ENCODE results near the gene WNT3. TPM values are rescaled to one million over a fixed set of nuclear protein-coding genes. Genes with fewer than 3 reads are reported as not detected.

The WNT3 gene
- total and polyA plus RNA-seq, 4 donors: 0.74 to 2.9 (median 1.4) TPM

GRCh38 chr17:46832945-46833839 is 14.7 kb upstream of the WNT3 start:
- Histone ChIP-seq H3K27me3 (ENCODE audit: control insufficient read depth in 3 of 3, insufficient read depth in 3 of 3, low read length in 2 of 3) (no peaks in the 10 kb centered on the region), H3K9ac (ENCODE audit: insufficient read depth in 1 of 2, low read length in 2 of 2) (no peak overlapping the region), H3K4me1 (ENCODE audit: control insufficient read depth in 5 of 5, insufficient read depth in 5 of 5, low read length in 5 of 5) (peaks cover 0 to 7% (median 0%) of the 10 kb centered on the region in 5 donors), H3K9me3 (ENCODE audit: control insufficient read depth in 4 of 4, insufficient read depth in 3 of 4, low read length in 3 of 4) (no peaks in the 10 kb centered on the region), H3K36me3 (ENCODE audit: control insufficient read depth in 4 of 4, insufficient read depth in 4 of 4, low read length in 4 of 4) (no peaks in the 10 kb centered on the region), H3K4me3 (no peak overlapping the region), H3K27ac (ENCODE audit: low read depth in 1 of 2, low read length in 1 of 2) (no peak overlapping the region)
- no peak for TF ChIP-seq CTCF (IDR thresholded peaks at IDR 0.05; ENCODE audit: control extremely low read depth, extremely low read depth)
- WGBS, 2 donors: 71 to 85% methylated on average over 17 of the region's 17 CpGs
- DNase-seq (peak in 2 of 3 donors; percentile 15 to 39), ATAC-seq (ENCODE audit: insufficient read depth, low FRiP score) (no peak)

GRCh38 chr17:46832331-46832821 is 13.9 kb upstream of the WNT3 start:
- no peak for ATAC-seq (ENCODE audit: insufficient read depth, low FRiP score)
- Histone ChIP-seq H3K9ac (ENCODE audit: insufficient read depth in 1 of 2, low read length in 2 of 2) (no peak overlapping the region), H3K4me1 (ENCODE audit: control insufficient read depth in 5 of 5, insufficient read depth in 5 of 5, low read length in 5 of 5) (peaks cover 0 to 7% (median 0%) of the 10 kb centered on the region in 5 donors), H3K27ac (ENCODE audit: low read depth in 1 of 2, low read length in 1 of 2) (no peak overlapping the region), H3K4me3 (no peak overlapping the region), H3K36me3 (ENCODE audit: control insufficient read depth in 4 of 4, insufficient read depth in 4 of 4, low read length in 4 of 4) (no peaks in the 10 kb centered on the region), H3K9me3 (ENCODE audit: control insufficient read depth in 4 of 4, insufficient read depth in 3 of 4, low read length in 3 of 4) (no peaks in the 10 kb centered on the region), H3K27me3 (ENCODE audit: control insufficient read depth in 3 of 3, insufficient read depth in 3 of 3, low read length in 2 of 3) (no peaks in the 10 kb centered on the region)
- 67 to 69% methylated on average over 11 of the region's 11 CpGs for WGBS, 2 donors
- TF ChIP-seq CTCF (IDR thresholded peaks at IDR 0.05; ENCODE audit: control extremely low read depth, extremely low read depth): no peak
- peak in 2 of 3 donors; percentile 36 to 42 for DNase-seq

GRCh38 chr17:46831573-46832330 is 13.3 kb upstream of the WNT3 start:
- Histone ChIP-seq H3K36me3 (ENCODE audit: control insufficient read depth in 4 of 4, insufficient read depth in 4 of 4, low read length in 4 of 4) (no peaks in the 10 kb centered on the region), H3K9ac (ENCODE audit: insufficient read depth in 1 of 2, low read length in 2 of 2) (no peak overlapping the region), H3K27me3 (ENCODE audit: control insufficient read depth in 3 of 3, insufficient read depth in 3 of 3, low read length in 2 of 3) (no peaks in the 10 kb centered on the region), H3K27ac (ENCODE audit: low read depth in 1 of 2, low read length in 1 of 2) (no peak overlapping the region), H3K9me3 (ENCODE audit: control insufficient read depth in 4 of 4, insufficient read depth in 3 of 4, low read length in 3 of 4) (no peaks in the 10 kb centered on the region), H3K4me3 (no peak overlapping the region), H3K4me1 (ENCODE audit: control insufficient read depth in 5 of 5, insufficient read depth in 5 of 5, low read length in 5 of 5) (peaks cover 0 to 7% (median 0%) of the 10 kb centered on the region in 5 donors)
- WGBS, 2 donors: 69 to 85% methylated on average over 14 of the region's 14 CpGs
- no peak for DNase-seq
- TF ChIP-seq CTCF (IDR thresholded peaks at IDR 0.05; ENCODE audit: control extremely low read depth, extremely low read depth): no peak
- no peak for ATAC-seq (ENCODE audit: insufficient read depth, low FRiP score)
